Hepatocyte (in vitro differentiated cells): ENCODE results near the gene KSR2. TPM values are rescaled to one million over a fixed set of nuclear protein-coding genes. Genes with fewer than 3 reads are reported as not detected.

ENCODE experiments used
- DNase-seq: peaks from one replicate; pipeline ENCODE4 v3.0.0-alpha.2; 2016; ENCODE audit warnings: low spot score
- H2AFZ ChIP-seq: fragments of 200-600 bp; sonication (generic); 2 replicates; pipeline ENCODE4 v1.6.0; 2016; ENCODE audit warnings: antibody characterized with exemption, mild to moderate bottlenecking
- H3K27ac ChIP-seq: fragments of 200-600 bp; sonication (generic); 2 replicates; pipeline ENCODE4 v1.5.1; 2016; ENCODE audit warnings: mild to moderate bottlenecking
- H3K27me3 ChIP-seq: fragments of 200-600 bp; sonication (generic); 2 replicates; pipeline ENCODE4 v1.6.1; 2016
- H3K36me3 ChIP-seq: fragments of 200-600 bp; sonication (generic); replicated peaks from 2 replicates; pipeline ENCODE4 v1.5.1; 2016; ENCODE audit warnings: low read depth; ENCODE audit not compliant: insufficient read depth
- H3K4me1 ChIP-seq: fragments of 200-600 bp; sonication (generic); 2 replicates; pipeline ENCODE4 v1.5.1; 2016; ENCODE audit warnings: mild to moderate bottlenecking, moderate library complexity; ENCODE audit not compliant: insufficient read depth
- H3K4me2 ChIP-seq: fragments of 200-600 bp; sonication (generic); 2 replicates; pipeline ENCODE4 v1.6.0; 2016
- H3K4me3 ChIP-seq: fragments of 200-600 bp; sonication (generic); 2 replicates; pipeline ENCODE4 v1.5.1; 2016; ENCODE audit warnings: mild to moderate bottlenecking
- H3K79me2 ChIP-seq: fragments of 200-600 bp; sonication (generic); 2 replicates; pipeline ENCODE4 v1.6.0; 2017; ENCODE audit warnings: mild to moderate bottlenecking
- H3K9me2 ChIP-seq: fragments of 200-600 bp; sonication (generic); replicated peaks from 2 replicates; pipeline ENCODE4 v1.6.0; 2017; ENCODE audit warnings: mild to moderate bottlenecking; ENCODE audit not compliant: insufficient read depth
- H3K9me3 ChIP-seq: fragments of 200-600 bp; sonication (generic); 2 replicates; pipeline ENCODE4 v1.5.1; 2016; ENCODE audit warnings: low read depth, mild to moderate bottlenecking
- H4K20me1 ChIP-seq: fragments of 200-600 bp; sonication (generic); 2 replicates; pipeline ENCODE4 v1.6.0; 2016; ENCODE audit warnings: mild to moderate bottlenecking; ENCODE audit not compliant: insufficient read depth, poor library complexity, severe bottlenecking
- EZH2 ChIP-seq: fragments of 200-600 bp; sonication (generic); IDR thresholded peaks from 2 replicates; pipeline ENCODE4 v1.6.1; 2016; ENCODE audit warnings: antibody characterized with exemption, mild to moderate bottlenecking, borderline replicate concordance
- EZH2phosphoT487 ChIP-seq: fragments of 200-600 bp; sonication (generic); IDR thresholded peaks from one replicate; pipeline ENCODE4 v1.6.1; 2018; ENCODE audit warnings: antibody characterized with exemption, mild to moderate bottlenecking, low read depth, moderate library complexity; ENCODE audit not compliant: unreplicated experiment, severe bottlenecking
- whole genome bisulfite sequencing: methylation state at CpG from one replicate; pipeline ENCODE4 v1.1.6; 2016; ENCODE audit warnings: low lambda C conversion rate; ENCODE audit errors: missing lambda C conversion rate; 5-methylcytosine and 5-hydroxymethylcytosine counted together
- polyA plus RNA-seq: library from polyadenylated mRNA; unstranded; fragments of >200 nt; fragmentation: Nextera tagmentation; extraction: Ambion mirVana; gene quantifications from 2 replicates; pipeline ENCODE4 v1.2.1, GENCODE V29; 2016
- total RNA-seq: library from RNA; depleted of rRNA; stranded (reverse); fragments of >200 nt; gene quantifications from 2 replicates; pipeline ENCODE4 v1.2.3, GENCODE V29; 2014
- TF ChIP-seq, protein P1 (sequence below): fragments of 200-600 bp; sonication (generic); IDR thresholded peaks from 2 replicates; pipeline ENCODE4 v1.5.1; 2016; ENCODE audit warnings: antibody characterized with exemption, mild to moderate bottlenecking; ENCODE audit not compliant: poor library complexity

Gene KSR2
- total and polyA plus RNA-seq, 2 experiments from 2014 or later, result 0.37 to 0.46 TPM

DNA sequence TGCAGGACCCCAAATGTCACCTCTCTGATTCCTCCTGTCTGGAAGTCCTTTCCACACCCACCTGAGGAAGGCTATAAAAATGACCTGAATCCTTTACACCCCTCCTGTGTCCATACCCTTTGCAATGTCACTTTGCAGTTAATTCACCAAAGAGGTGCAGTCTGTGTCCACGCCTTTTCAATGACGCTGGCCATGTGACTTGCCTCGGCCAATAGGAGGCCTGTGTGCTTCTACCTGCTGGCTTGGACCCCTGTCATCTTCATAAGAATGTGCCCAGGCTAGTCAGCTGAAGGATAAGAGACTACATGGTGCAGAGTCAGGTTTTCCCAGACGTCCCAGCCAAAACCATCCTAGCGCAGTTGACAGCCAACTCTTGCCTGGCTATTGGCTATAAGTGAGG, 101.4 kb downstream of the KSR2 start:
- H4K20me1 ChIP-seq, result no peaks in the 10 kb centered on the region
- H3K9me2 ChIP-seq, result no peaks in the 10 kb centered on the region
- H3K4me2 ChIP-seq, result no peak overlapping the region
- no peak overlapping the region for H3K4me3 ChIP-seq
- DNase-seq, result no peak
- no peaks in the 10 kb centered on the region for H3K9me3 ChIP-seq
- H2AFZ ChIP-seq, result no peak overlapping the region
- 69% methylated on average over 5 of the region's 5 CpGs for WGBS
- H3K4me1 ChIP-seq, result no peaks in the 10 kb centered on the region
- no peaks in the 10 kb centered on the region for H3K36me3 ChIP-seq
- H3K27ac ChIP-seq, result no peak overlapping the region
- TF ChIP-seq EZH2phosphoT487 (no peak), EZH2 (no peak)
- TF ChIP-seq, protein P1, sequence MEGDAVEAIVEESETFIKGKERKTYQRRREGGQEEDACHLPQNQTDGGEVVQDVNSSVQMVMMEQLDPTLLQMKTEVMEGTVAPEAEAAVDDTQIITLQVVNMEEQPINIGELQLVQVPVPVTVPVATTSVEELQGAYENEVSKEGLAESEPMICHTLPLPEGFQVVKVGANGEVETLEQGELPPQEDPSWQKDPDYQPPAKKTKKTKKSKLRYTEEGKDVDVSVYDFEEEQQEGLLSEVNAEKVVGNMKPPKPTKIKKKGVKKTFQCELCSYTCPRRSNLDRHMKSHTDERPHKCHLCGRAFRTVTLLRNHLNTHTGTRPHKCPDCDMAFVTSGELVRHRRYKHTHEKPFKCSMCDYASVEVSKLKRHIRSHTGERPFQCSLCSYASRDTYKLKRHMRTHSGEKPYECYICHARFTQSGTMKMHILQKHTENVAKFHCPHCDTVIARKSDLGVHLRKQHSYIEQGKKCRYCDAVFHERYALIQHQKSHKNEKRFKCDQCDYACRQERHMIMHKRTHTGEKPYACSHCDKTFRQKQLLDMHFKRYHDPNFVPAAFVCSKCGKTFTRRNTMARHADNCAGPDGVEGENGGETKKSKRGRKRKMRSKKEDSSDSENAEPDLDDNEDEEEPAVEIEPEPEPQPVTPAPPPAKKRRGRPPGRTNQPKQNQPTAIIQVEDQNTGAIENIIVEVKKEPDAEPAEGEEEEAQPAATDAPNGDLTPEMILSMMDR, result no peak
- no peaks in the 10 kb centered on the region for H3K27me3 ChIP-seq
- H3K79me2 ChIP-seq, result no peaks in the 10 kb centered on the region

DNA sequence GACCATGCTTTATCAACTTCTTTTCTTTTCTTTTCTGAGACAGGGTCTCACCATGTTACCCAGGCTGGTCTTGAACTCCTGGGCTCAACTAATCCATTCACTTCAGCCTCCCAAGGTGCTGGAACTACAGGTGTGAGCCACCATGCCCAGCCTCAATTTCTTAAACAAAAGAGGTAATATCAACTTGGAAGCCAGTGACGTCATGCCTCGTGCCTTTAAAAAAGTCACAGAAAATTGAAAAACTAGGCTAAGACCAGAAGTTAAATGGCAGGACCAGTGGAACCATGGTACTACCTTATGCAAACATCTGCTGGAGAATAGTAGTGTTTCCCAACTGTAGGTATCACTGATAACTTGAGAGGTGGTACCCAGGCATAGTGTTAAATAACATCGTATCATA, 103.3 kb downstream of the KSR2 start:
- 92% methylated on average over 3 of the region's 3 CpGs for WGBS
- Histone ChIP-seq H3K79me2 (no peaks in the 10 kb centered on the region), H3K27ac (no peak overlapping the region), H4K20me1 (no peaks in the 10 kb centered on the region), H3K4me3 (no peak overlapping the region), H3K4me2 (no peak overlapping the region), H3K9me2 (no peaks in the 10 kb centered on the region), H3K9me3 (no peaks in the 10 kb centered on the region), H2AFZ (no peak overlapping the region), H3K27me3 (no peaks in the 10 kb centered on the region), H3K36me3 (no peaks in the 10 kb centered on the region), H3K4me1 (no peaks in the 10 kb centered on the region)
- no peak for DNase-seq
- no peak for TF ChIP-seq EZH2
- no peak for TF ChIP-seq EZH2phosphoT487
- TF ChIP-seq, protein P1, result no peak

DNA sequence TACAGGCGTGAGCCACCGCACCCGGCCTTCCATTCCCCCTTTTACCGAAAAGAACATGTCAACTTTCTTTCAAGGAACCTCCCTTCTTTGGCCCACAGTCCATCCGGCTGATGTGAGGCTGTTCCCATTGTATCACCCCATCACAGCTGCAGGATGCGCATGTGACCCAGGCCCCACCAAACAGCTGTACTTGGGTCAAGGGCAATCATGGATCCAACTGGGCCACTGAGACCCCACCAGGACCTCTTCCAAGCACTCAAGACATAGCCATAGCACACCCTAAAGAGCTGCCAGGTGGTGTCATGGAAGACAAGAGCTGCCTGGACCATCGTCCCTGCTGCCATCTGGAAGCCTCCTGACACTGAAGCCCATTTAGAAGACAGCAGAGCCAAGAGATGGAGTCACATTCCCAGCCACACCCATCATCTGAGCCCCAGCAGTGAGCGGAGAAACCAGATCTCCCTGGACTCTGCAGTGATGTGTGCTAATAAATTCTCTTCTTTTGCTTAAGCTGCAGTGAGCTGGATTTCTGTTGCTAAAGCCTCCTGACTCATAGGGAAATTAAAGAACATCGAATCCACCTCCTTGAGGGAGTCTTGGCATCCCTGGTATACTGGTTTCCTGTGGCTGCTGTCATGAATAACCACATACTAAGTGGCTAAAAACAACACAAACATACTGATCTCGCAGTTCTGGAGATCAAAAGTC, 105.6 kb downstream of the KSR2 start:
- no peaks in the 10 kb centered on the region for H3K4me1 ChIP-seq
- WGBS, result 91% methylated on average over 10 of the region's 10 CpGs

More for the DNA sequence above, 105.6 kb downstream of the KSR2 start:
- Histone ChIP-seq H4K20me1 (no peaks in the 10 kb centered on the region), H3K27ac (no peak overlapping the region), H3K36me3 (no peaks in the 10 kb centered on the region), H3K4me3 (no peak overlapping the region), H3K9me3 (no peaks in the 10 kb centered on the region), H3K9me2 (no peaks in the 10 kb centered on the region), H3K4me2 (no peak overlapping the region), H2AFZ (no peak overlapping the region), H3K27me3 (no peaks in the 10 kb centered on the region), H3K79me2 (no peaks in the 10 kb centered on the region)
- no peak for DNase-seq
- no peak for TF ChIP-seq EZH2
- no peak for TF ChIP-seq EZH2phosphoT487
- TF ChIP-seq, protein P1, result no peak
